Gastroesophageal sphincter (tissue), 4 donors: ENCODE data around the gene LAMC1. TPM values are rescaled to one million over a fixed set of nuclear protein-coding genes. Genes with fewer than 3 reads are reported as not detected.

Experiments
- ATAC-seq: fragments of 150-250 bp; one replicate; pipeline ENCODE4 v1.9.1; 2016; ENCODE audit warnings: mild to moderate bottlenecking, moderate library complexity
- H3K27ac ChIP-seq, 4 donors: fragments of 200-600 bp; sonication (generic) in 3 of 4; 1 replicate in 3 of 4; 2 replicates in 1 of 4; pipeline ENCODE4 v1.5.1; 2016 to 2019
- H3K27me3 ChIP-seq: fragments of 200-600 bp; sonication (generic); one replicate; pipeline ENCODE4 v1.5.1; 2019
- H3K36me3 ChIP-seq, 2 donors: fragments of 200-600 bp; sonication (generic); one replicate each; pipeline ENCODE4 v1.5.1; 2019; ENCODE audit warnings: control low read depth in 1 of 2
- H3K4me1 ChIP-seq, 3 donors: fragments of 200-600 bp; sonication (generic); 1 replicate in 2 of 3; 2 replicates in 1 of 3; pipeline ENCODE4 v1.5.1; 2016 to 2019; ENCODE audit warnings: control low read depth in 2 of 3
- H3K4me3 ChIP-seq, 2 donors: fragments of 200-600 bp; sonication (generic); one replicate each; pipeline ENCODE4 v1.5.1; 2019; ENCODE audit warnings: mild to moderate bottlenecking in 1 of 2, moderate library complexity in 1 of 2
- H3K9me3 ChIP-seq, 3 donors: fragments of 200-600 bp; sonication (generic); one replicate each; pipeline ENCODE4 v1.5.1; 2017 to 2019; ENCODE audit warnings: control low read depth in 2 of 3
- CTCF ChIP-seq, 4 experiments: fragments of 200-600 bp in 2 of 4; fragments of 450-650 bp in 2 of 4; sonication (generic) in 1 of 4; IDR thresholded peaks; one replicate each; pipeline ENCODE4 v1.5.1; 2017 to 2019; ENCODE audit warnings: antibody characterized with exemption in 4 of 4, mild to moderate bottlenecking in 2 of 4, moderate library complexity in 2 of 4
- EP300 ChIP-seq: sonication (generic); formaldehyde crosslinking; IDR thresholded peaks from one replicate; pipeline ENCODE4 v1.6.1; 2017; ENCODE audit warnings: antibody characterized with exemption, mild to moderate bottlenecking
- POLR2A ChIP-seq, 2 donors: fragments of 450-650 bp; IDR thresholded peaks; one replicate each; pipeline ENCODE4 v1.6.1; 2017; ENCODE audit warnings: antibody characterized with exemption in 2 of 2, mild to moderate bottlenecking in 2 of 2, moderate library complexity in 1 of 2
- POLR2AphosphoS5 ChIP-seq: sonication (generic); formaldehyde crosslinking; IDR thresholded peaks from one replicate; pipeline ENCODE4 v1.6.1; 2017; ENCODE audit warnings: antibody characterized with exemption
- WGBS, 2 donors: methylation state at CpG; one replicate each; pipeline ENCODE4 v1.1.5; 2018; ENCODE audit warnings: low coverage in 1 of 2; 5-methylcytosine and 5-hydroxymethylcytosine counted together
- total RNA-seq, 4 donors: library from RNA; depleted of rRNA; stranded (reverse); fragments of >200 nt; gene quantifications; one replicate each; pipeline ENCODE4 v1.1.0, GENCODE V29; 2016

LAMC1 gene
- total RNA-seq, 4 donors from 2014 or later = 363 to 528 (median 514) TPM

GRCh38 chr1:183106166-183106565 is 82.9 kb downstream of the LAMC1 start:
- Histone ChIP-seq H3K4me3 (no peak overlapping the region), H3K4me1 (peaks cover 15 to 68% (median 25%) of the 10 kb centered on the region in 3 donors), H3K36me3 (peaks cover 0 to 48% of the 10 kb centered on the region in 2 donors), H3K9me3 (no peaks in the 10 kb centered on the region), H3K27me3 (no peaks in the 10 kb centered on the region), H3K27ac (peak overlapping the region in 2 of 4 donors; percentile 22 to 31)
- 38 to 41% methylated on average over 4 of the region's 4 CpGs for WGBS, 2 donors
- ATAC-seq = no peak
- no peak for TF ChIP-seq POLR2AphosphoS5
- no peak for TF ChIP-seq CTCF (IDR thresholded peaks at IDR 0.05)
- TF ChIP-seq POLR2A (IDR thresholded peaks at IDR 0.05) = no peak
- no peak for TF ChIP-seq EP300

- ATAC-seq = no peak
- no peak for TF ChIP-seq EP300
- no peak for TF ChIP-seq POLR2AphosphoS5
- TF ChIP-seq CTCF (IDR thresholded peaks at IDR 0.05) = no peak
- TF ChIP-seq POLR2A (IDR thresholded peaks at IDR 0.05) = no peak
- H3K36me3 ChIP-seq = peaks cover 0 to 53% of the 10 kb centered on the region in 2 donors
- H3K27me3 ChIP-seq = no peaks in the 10 kb centered on the region
- peak overlapping the region in 2 of 4 donors; percentile 22 to 31 for H3K27ac ChIP-seq
- no peak overlapping the region for H3K4me3 ChIP-seq
- H3K4me1 ChIP-seq = peaks cover 15 to 62% (median 19%) of the 10 kb centered on the region in 3 donors
- WGBS, 2 donors = 60 to 100% methylated on average over 1 to 2 of the region's 2 CpGs
- no peaks in the 10 kb centered on the region for H3K9me3 ChIP-seq
Measured at GRCh38 chr1:183106746-183107145, 83.5 kb downstream of the LAMC1 start.

- TF ChIP-seq EP300 (no peak), POLR2A (IDR thresholded peaks at IDR 0.05) (no peak), POLR2AphosphoS5 (no peak), CTCF (IDR thresholded peaks at IDR 0.05) (no peak)
- peaks cover 0 to 66% of the 10 kb centered on the region in 2 donors for H3K36me3 ChIP-seq
- WGBS, 2 donors = 77 to 81% methylated on average over 7 to 8 of the region's 8 CpGs
- H3K9me3 ChIP-seq = no peaks in the 10 kb centered on the region
- no peak overlapping the region for H3K27ac ChIP-seq
- peaks cover 6 to 26% (median 8%) of the 10 kb centered on the region in 3 donors for H3K4me1 ChIP-seq
- H3K27me3 ChIP-seq = no peaks in the 10 kb centered on the region
- ATAC-seq = no peak
- no peak overlapping the region for H3K4me3 ChIP-seq
Measured at GRCh38 chr1:183110326-183110880, 87.2 kb downstream of the LAMC1 start.

- Histone ChIP-seq H3K36me3 (peaks cover 9 to 88% of the 10 kb centered on the region in 2 donors), H3K4me1 (no peaks in the 10 kb centered on the region), H3K27me3 (no peaks in the 10 kb centered on the region), H3K27ac (no peak overlapping the region), H3K4me3 (no peak overlapping the region), H3K9me3 (no peaks in the 10 kb centered on the region)
- WGBS, 2 donors = 91 to 94% methylated on average over 3 to 6 of the region's 9 CpGs
- no peak for ATAC-seq
- TF ChIP-seq POLR2AphosphoS5 = no peak
- TF ChIP-seq POLR2A (IDR thresholded peaks at IDR 0.05) = no peak
- no peak for TF ChIP-seq CTCF (IDR thresholded peaks at IDR 0.05)
- TF ChIP-seq EP300 = no peak
Measured at GRCh38 chr1:183114441-183114840, 91.2 kb downstream of the LAMC1 start.

GRCh38 chr1:183116416-183116815 is 93.2 kb downstream of the LAMC1 start:
- WGBS, 2 donors = 67% methylated on average over 2 to 3 of the region's 4 CpGs
- TF ChIP-seq EP300 (no peak), POLR2A (IDR thresholded peaks at IDR 0.05) (no peak), CTCF (IDR thresholded peaks at IDR 0.05) (no peak), POLR2AphosphoS5 (no peak)
- ATAC-seq = no peak
- Histone ChIP-seq H3K4me1 (no peaks in the 10 kb centered on the region), H3K27me3 (no peaks in the 10 kb centered on the region), H3K4me3 (no peak overlapping the region), H3K9me3 (no peaks in the 10 kb centered on the region), H3K36me3 (peaks cover 9 to 87% of the 10 kb centered on the region in 2 donors), H3K27ac (no peak overlapping the region)
